Fibroblast of peridontal ligament (primary cell): Measurements from ENCODE around the gene APLNR.
"Not testable (repeated sequence)": the region's sequence is repeated elsewhere in the genome, so short reads cannot be mapped to it uniquely, and the experiment has no call there.

Experiments
- DNase-seq: peaks from one replicate; pipeline ENCODE4 v3.0.0-alpha.2; 2010; ENCODE audit errors: extremely low read depth

APLNR gene

GRCh38 chr11:57237204-57237681, at the start of gene APLNR:
APLNR (minus strand) TSS chr11:57237250; CDS start chr11:57237004, 246 bp downstream.
- no peak for DNase-seq

GRCh38 chr11:57283231-57283990, 46.4 kb upstream of the APLNR start:
- DNase-seq: peak; percentile 32

GRCh38 chr11:57281546-57281945, 44.5 kb upstream of the APLNR start:
- DNase-seq: not testable (repeated sequence)

GRCh38 chr11:57279116-57279515, 42.1 kb upstream of the APLNR start:
- DNase-seq: peak; percentile 80

- no peak for DNase-seq
Observed at GRCh38 chr11:57278721-57279095, 41.7 kb upstream of the APLNR start.

- peak; percentile 83 for DNase-seq
Observed at GRCh38 chr11:57277845-57278720, 41.0 kb upstream of the APLNR start.

GRCh38 chr11:57276971-57277675, 40.1 kb upstream of the APLNR start:
- no peak for DNase-seq

- DNase-seq: no peak
Observed at GRCh38 chr11:57276169-57276970, 39.3 kb upstream of the APLNR start.

- no peak for DNase-seq
Observed at GRCh38 chr11:57275582-57275981, 38.5 kb upstream of the APLNR start.

- DNase-seq: no peak
Observed at GRCh38 chr11:57274904-57275498, 38.0 kb upstream of the APLNR start.

- no peak for DNase-seq
Observed at GRCh38 chr11:57273448-57274058, 36.5 kb upstream of the APLNR start.

- DNase-seq: no peak
Observed at GRCh38 chr11:57269571-57270021, 32.5 kb upstream of the APLNR start.

- no peak for DNase-seq
Observed at GRCh38 chr11:57266157-57266556, 29.1 kb upstream of the APLNR start.

- DNase-seq: no peak
Observed at GRCh38 chr11:57263351-57263750, 26.3 kb upstream of the APLNR start.

- DNase-seq: no peak
Observed at GRCh38 chr11:57262157-57262556, 25.1 kb upstream of the APLNR start.

- DNase-seq: no peak
Observed at GRCh38 chr11:57260937-57261783, 24.1 kb upstream of the APLNR start.

GRCh38 chr11:57256119-57256518, 19.1 kb upstream of the APLNR start:
- DNase-seq: no peak

- no peak for DNase-seq
Observed at GRCh38 chr11:57255618-57256017, 18.6 kb upstream of the APLNR start.

GRCh38 chr11:57254631-57255030, 17.6 kb upstream of the APLNR start:
- DNase-seq: no peak
